Sigmoid colon (tissue), 7 donors: ENCODE data around the gene CTIF. TPM values are rescaled to one million over a fixed set of nuclear protein-coding genes. Genes with fewer than 3 reads are reported as not detected.

Source experiments
- DNase-seq: peaks from one replicate; pipeline ENCODE4 v3.0.0-alpha.2; 2019
- H3K27ac ChIP-seq, 4 donors: fragments of 200-600 bp; sonication (generic); one replicate each; pipeline ENCODE4 v1.5.1; 2016 to 2019; ENCODE audit warnings: mild to moderate bottlenecking in 1 of 4
- H3K27me3 ChIP-seq, 3 donors: fragments of 200-600 bp; sonication (generic); one replicate each; pipeline ENCODE4 v1.5.1; 2019; ENCODE audit warnings: mild to moderate bottlenecking in 1 of 3
- H3K36me3 ChIP-seq, 4 donors: fragments of 200-600 bp; sonication (generic); one replicate each; pipeline ENCODE4 v1.5.1; 2016 to 2019
- H3K4me1 ChIP-seq, 4 donors: fragments of 200-600 bp; sonication (generic); one replicate each; pipeline ENCODE4 v1.5.1; 2017 to 2019
- H3K4me3 ChIP-seq, 4 donors: fragments of 200-600 bp; sonication (generic); one replicate each; pipeline ENCODE4 v1.5.1; 2017 to 2019; ENCODE audit warnings: mild to moderate bottlenecking in 2 of 4, moderate library complexity in 1 of 4
- H3K9me3 ChIP-seq, 4 donors: fragments of 200-600 bp in 3 of 4; sonication (generic) in 3 of 4; one replicate each; pipeline versions ENCODE4 v1.5.1 to v1.6.1; 2013 to 2019
- EP300 ChIP-seq, 4 donors: sonication (generic); formaldehyde crosslinking; IDR thresholded peaks; one replicate each; pipeline ENCODE4 v1.6.1; 2017; ENCODE audit warnings: antibody characterized with exemption in 4 of 4
- POLR2A ChIP-seq, 2 donors: fragments of 450-650 bp; IDR thresholded peaks; one replicate each; pipeline ENCODE4 v1.6.1; 2016; ENCODE audit warnings: antibody characterized with exemption in 2 of 2, mild to moderate bottlenecking in 2 of 2, moderate library complexity in 2 of 2
- POLR2AphosphoS5 ChIP-seq, 4 donors: sonication (generic); formaldehyde crosslinking; IDR thresholded peaks; one replicate each; pipeline ENCODE4 v1.6.1; 2017; ENCODE audit warnings: antibody characterized with exemption in 4 of 4
- WGBS, 2 donors: extraction: QIAGEN DNeasy Blood & Tissue Kit; methylation state at CpG; one replicate each; pipeline ENCODE4 v1.1.7; 2013; 5-methylcytosine and 5-hydroxymethylcytosine counted together
- intact Hi-C: fragments of 100-400 bp; cut with DNase I; formaldehyde crosslinking; loops from one replicate; pipeline ENCODE4 v1.15.1; 2023
- polyA plus RNA-seq, 3 donors: library from polyadenylated mRNA; stranded (reverse); fragments of 200-250 nt; gene quantifications; one replicate each; pipeline ENCODE4 v1.2.3, GENCODE V29; 2013
- total RNA-seq, 4 donors: library from RNA; depleted of rRNA; stranded (reverse); fragments of >200 nt; gene quantifications; one replicate each; pipeline ENCODE4 v1.1.0, GENCODE V29; 2016
- TF ChIP-seq, protein P1 (sequence below), 4 experiments: fragments of 450-650 bp in 3 of 4; fragments of 200-600 bp in 1 of 4; IDR thresholded peaks; one replicate each; pipeline ENCODE4 v1.5.1; 2016 to 2019; ENCODE audit warnings: antibody characterized with exemption in 4 of 4, mild to moderate bottlenecking in 3 of 4, moderate library complexity in 2 of 4
- donor health status: healthy with polysubstance abuse.
- donor health status: Bipolar disorder and iron deficiency.
- donor health status: healthy.

The CTIF gene
- total and polyA plus RNA-seq, 7 donors: 3.6 to 65.9 (median 22.5) TPM

DNA sequence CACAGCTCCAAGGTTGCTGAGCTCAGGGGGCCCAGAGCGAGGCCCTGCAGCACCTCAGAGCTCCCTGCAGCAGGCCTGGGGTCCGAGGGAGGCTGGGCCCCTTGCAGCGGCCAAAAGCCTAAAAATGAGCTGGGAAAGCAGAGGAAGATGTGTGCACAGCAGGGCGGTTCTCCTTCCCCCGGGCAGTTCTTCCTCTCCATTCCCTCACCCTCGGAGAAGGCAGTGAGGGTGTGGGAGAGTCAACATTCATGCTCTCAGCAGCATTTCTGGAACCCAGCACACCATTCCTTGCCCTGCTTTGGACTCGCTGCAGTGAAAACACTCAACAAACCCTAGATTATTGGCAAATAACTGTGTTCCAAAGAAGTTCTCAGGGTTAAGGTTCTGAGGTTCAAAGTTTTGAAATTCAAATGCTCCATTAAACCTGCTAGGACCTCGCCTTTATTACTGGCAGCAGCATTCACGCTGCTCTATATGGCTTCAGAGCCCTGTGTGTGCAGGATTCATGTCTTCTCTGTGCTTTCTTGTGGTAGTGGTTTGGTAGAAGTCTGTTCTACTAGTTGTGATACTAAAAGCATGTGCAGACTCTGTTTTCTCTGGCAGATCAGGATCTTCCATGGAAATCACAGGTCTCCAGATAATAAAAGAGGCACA, 79.1 kb downstream of the CTIF start:
- Histone ChIP-seq H3K36me3 (peaks cover 0 to 21% (median 8%) of the 10 kb centered on the region in 4 donors), H3K27me3 (no peaks in the 10 kb centered on the region), H3K27ac (peak overlapping the region in 1 of 4 donors; percentile 6), H3K9me3 (no peaks in the 10 kb centered on the region), H3K4me3 (no peak overlapping the region), H3K4me1 (peaks cover 0 to 58% (median 28%) of the 10 kb centered on the region in 4 donors)
- no peak for TF ChIP-seq EP300 (IDR thresholded peaks at IDR 0.05)
- no peak for TF ChIP-seq POLR2AphosphoS5 (IDR thresholded peaks at IDR 0.05)
- TF ChIP-seq, protein P1, sequence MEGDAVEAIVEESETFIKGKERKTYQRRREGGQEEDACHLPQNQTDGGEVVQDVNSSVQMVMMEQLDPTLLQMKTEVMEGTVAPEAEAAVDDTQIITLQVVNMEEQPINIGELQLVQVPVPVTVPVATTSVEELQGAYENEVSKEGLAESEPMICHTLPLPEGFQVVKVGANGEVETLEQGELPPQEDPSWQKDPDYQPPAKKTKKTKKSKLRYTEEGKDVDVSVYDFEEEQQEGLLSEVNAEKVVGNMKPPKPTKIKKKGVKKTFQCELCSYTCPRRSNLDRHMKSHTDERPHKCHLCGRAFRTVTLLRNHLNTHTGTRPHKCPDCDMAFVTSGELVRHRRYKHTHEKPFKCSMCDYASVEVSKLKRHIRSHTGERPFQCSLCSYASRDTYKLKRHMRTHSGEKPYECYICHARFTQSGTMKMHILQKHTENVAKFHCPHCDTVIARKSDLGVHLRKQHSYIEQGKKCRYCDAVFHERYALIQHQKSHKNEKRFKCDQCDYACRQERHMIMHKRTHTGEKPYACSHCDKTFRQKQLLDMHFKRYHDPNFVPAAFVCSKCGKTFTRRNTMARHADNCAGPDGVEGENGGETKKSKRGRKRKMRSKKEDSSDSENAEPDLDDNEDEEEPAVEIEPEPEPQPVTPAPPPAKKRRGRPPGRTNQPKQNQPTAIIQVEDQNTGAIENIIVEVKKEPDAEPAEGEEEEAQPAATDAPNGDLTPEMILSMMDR (IDR thresholded peaks at IDR 0.05): no peak
- no peak for TF ChIP-seq POLR2A (IDR thresholded peaks at IDR 0.05)
- intact Hi-C loops: no loop called here
- no peak for DNase-seq
- WGBS, 2 donors: 65 to 84% methylated on average over 9 of the region's 9 CpGs

DNA sequence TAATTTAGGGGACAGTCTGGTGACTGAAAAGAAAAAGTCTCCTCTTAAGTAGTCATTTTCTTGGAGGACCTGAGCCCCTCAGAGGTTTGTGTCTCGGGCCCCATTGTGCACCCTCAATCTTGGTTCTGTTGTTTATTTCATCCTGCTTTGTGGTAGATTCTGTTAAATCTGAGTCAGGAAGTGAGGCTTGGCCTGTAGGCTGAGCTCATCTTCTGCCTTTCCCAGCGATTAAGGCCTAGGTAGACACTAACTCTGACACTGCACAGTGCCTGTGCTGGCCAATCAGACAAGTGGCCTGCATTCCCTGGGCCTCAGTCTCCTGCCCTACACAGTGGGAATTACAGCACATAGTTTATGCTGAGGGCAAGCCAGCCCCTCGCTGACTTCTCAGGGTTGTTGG, 80.2 kb downstream of the CTIF start:
- 85 to 96% methylated on average over 3 of the region's 3 CpGs for WGBS, 2 donors
- H3K4me1 ChIP-seq: peaks cover 0 to 58% (median 29%) of the 10 kb centered on the region in 4 donors
- no peak for DNase-seq
- H3K27me3 ChIP-seq: no peaks in the 10 kb centered on the region
- no peaks in the 10 kb centered on the region for H3K9me3 ChIP-seq
- H3K27ac ChIP-seq: no peak overlapping the region
- intact Hi-C loops: no loop called here
- H3K36me3 ChIP-seq: peaks cover 0 to 21% (median 8%) of the 10 kb centered on the region in 4 donors
- TF ChIP-seq, protein P1 (IDR thresholded peaks at IDR 0.05): no peak
- TF ChIP-seq POLR2A (IDR thresholded peaks at IDR 0.05) (no peak), POLR2AphosphoS5 (IDR thresholded peaks at IDR 0.05) (no peak), EP300 (IDR thresholded peaks at IDR 0.05) (no peak)
- H3K4me3 ChIP-seq: no peak overlapping the region

DNA sequence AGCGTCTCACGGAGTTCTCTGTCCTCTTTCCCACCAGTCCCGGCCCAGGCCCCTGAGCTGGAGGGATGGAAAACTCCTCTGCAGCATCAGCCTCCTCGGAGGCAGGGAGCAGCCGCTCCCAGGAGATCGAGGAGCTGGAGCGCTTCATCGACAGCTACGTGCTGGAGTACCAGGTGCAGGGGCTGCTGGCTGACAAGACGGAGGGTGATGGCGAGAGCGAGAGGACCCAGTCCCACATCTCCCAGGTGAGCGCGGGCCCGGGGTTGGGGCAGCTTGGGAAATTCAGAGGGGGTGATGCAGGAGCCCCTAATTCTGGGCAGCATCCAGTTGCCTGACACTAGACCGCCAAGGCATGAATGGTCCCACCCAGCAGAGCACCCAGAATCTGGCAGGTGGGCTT, 80.7 kb downstream of the CTIF start:
- no peak for DNase-seq
- intact Hi-C loops: no loop called here
- TF ChIP-seq, protein P1 (IDR thresholded peaks at IDR 0.05): no peak
- no peak for TF ChIP-seq POLR2A (IDR thresholded peaks at IDR 0.05)
- no peak for TF ChIP-seq POLR2AphosphoS5 (IDR thresholded peaks at IDR 0.05)
- no peak for TF ChIP-seq EP300 (IDR thresholded peaks at IDR 0.05)
- peaks cover 0 to 21% (median 8%) of the 10 kb centered on the region in 4 donors for H3K36me3 ChIP-seq
- H3K4me3 ChIP-seq: no peak overlapping the region
- WGBS, 2 donors: 95 to 96% methylated on average over 16 of the region's 16 CpGs
- H3K27me3 ChIP-seq: no peaks in the 10 kb centered on the region
- H3K9me3 ChIP-seq: no peaks in the 10 kb centered on the region
- H3K4me1 ChIP-seq: peaks cover 0 to 60% (median 31%) of the 10 kb centered on the region in 4 donors
- H3K27ac ChIP-seq: no peak overlapping the region

DNA sequence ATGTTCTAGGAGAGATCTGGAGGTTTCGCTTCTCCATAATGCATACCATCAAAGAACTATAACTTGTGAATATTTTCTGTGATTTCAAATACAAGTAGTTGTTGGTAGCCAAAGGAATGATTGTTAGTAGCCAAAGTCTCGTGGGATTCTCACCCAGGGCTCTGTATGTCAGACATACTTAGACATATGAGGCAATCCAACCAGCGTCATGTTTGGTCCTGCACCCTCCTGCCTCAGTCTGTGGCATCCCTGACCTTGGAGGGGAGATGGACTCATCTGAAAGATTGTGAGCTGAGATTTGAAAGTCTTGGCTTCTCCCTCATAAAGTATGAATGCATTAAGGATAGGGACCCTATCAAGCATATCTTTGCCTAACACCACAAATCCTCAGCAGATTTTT, 81.2 kb downstream of the CTIF start:
- H3K27ac ChIP-seq: no peak overlapping the region
- H3K27me3 ChIP-seq: no peaks in the 10 kb centered on the region
- H3K36me3 ChIP-seq: peaks cover 0 to 21% (median 8%) of the 10 kb centered on the region in 4 donors
- peaks cover 0 to 60% (median 31%) of the 10 kb centered on the region in 4 donors for H3K4me1 ChIP-seq
- TF ChIP-seq POLR2AphosphoS5 (IDR thresholded peaks at IDR 0.05) (no peak), EP300 (IDR thresholded peaks at IDR 0.05) (no peak), POLR2A (IDR thresholded peaks at IDR 0.05) (no peak)
- TF ChIP-seq, protein P1 (IDR thresholded peaks at IDR 0.05): no peak
- 95 to 97% methylated on average over 3 of the region's 3 CpGs for WGBS, 2 donors
- no peak for DNase-seq
- no peaks in the 10 kb centered on the region for H3K9me3 ChIP-seq
- H3K4me3 ChIP-seq: no peak overlapping the region
- intact Hi-C loops: no loop called here
